Amniotic epithelial cell (primary cell): ENCODE measurements around the gene COQ5.
"Not testable (repeated sequence)": the region's sequence is repeated elsewhere in the genome, so short reads cannot be mapped to it uniquely, and the experiment has no call there.

Experiments used
- DNase-seq: peaks from one replicate; pipeline ENCODE4 v3.0.0-alpha.2; 2010; ENCODE audit warnings: low read depth

COQ5 gene

DNA sequence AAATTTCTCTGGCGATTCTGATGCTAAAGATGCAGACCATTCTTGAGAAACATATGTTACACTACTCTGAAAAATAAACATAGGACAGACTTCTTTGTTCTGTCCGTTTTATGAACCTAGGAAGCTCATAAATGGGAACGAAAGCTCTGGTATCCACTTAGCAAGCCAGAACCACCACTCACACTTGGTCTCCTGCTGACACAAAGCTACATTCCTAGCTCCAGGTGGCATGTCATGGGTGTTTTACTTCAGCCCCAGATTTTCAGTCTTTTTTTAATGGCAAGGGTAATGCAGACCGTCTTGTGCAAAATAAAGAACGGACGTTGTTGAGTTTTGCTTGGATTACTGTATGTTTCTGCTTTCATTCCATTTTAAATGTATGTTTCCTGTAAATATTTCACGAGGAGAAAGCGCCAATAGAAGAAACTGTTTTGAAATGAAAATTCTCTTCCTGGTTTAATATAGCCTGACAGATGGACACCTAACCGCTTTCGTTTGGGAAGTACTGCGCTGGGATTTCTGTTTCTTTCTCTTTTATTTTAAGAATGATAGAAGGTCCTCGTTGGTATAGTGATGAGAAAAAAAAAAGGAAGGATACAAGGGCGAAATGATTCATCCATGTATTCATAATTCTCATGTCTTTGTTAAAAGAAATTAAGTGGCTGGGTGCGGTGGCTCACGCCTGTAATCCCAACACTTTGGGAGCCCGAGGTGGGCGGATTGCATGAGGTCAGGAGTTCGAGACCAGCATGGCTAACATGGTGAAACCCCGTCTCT lies 871 bp upstream of the COQ5 start:
- peak; percentile 47 for DNase-seq

DNA sequence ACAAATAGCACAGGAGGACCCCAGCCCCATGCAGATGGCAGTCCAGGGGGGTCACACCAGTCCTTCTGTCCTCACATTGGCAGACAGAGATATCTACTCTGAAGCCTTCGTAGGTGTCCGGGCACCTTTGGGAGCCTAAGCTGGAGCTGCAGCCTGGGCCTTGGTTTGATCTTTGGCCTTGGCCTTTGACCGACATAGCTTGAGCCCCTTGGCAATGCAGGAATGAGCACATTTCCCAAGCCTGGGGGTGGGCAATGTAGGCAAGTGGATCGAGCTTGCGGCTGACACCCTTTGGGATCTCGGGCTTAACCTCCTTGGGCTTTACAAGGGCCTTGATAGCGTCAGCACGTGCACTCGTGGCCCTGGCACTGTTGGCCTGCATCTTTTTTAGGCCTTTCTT lies 6.4 kb downstream of the COQ5 start:
- no peak for DNase-seq

DNA sequence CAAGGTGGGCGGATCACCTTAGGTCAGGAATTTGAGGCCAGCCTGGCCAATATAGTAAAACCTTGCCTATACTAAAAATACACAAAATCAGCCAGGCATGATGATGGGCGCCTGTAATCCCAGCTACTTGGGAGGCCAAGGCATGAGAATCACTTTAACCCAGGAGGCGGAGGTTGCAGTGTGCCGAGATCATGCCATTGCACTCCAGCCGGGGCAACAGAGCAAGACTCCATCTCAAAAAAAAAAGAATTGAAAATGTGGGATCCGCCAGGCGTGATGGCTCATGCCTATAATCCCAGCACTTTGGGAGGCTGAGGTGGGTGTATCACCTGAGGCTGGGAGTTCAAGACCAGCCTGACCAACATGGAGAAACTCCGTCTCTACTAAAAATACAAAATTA lies 9.6 kb downstream of the COQ5 start:
- DNase-seq, result not testable (repeated sequence)

DNA sequence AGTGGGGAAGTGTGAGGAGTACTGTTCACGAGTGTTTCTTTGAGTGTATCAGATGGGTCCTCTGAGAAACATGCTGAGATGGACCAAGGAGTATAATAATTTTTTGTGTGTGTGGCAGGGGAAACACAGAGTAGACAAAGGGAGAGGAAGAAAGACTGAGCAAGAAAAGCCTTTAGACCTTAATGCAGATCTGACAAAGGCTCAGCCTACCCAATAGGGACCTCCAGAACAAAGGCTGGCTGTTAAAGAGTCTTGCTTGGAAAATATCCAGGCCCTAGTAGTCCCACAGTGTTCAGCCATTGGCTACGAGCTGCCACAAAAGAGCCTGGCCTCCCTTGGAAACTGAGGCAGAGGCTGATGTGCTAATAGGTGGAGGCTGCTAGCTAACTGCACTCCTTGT lies 13.5 kb downstream of the COQ5 start:
- no peak for DNase-seq

DNA sequence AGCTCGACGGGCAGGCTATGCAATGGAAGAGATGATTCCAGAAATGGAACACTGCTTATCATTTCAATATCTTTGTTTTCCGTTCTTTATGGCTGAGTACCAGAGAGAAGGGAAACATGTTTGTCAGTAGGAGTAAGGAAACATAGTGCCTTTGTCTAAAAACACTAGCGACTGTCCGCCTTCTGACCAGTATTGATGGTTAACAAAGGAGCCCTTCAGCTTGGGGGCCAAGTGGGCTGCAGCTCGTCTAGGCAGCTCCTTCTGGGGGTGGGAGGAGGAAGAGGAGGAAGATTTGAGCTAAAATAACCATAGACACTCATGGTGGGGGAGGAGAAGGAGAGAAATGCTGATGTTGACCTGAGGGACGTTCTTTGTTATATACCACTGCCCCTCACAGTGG lies 15.0 kb downstream of the COQ5 start:
- DNase-seq, result no peak

DNA sequence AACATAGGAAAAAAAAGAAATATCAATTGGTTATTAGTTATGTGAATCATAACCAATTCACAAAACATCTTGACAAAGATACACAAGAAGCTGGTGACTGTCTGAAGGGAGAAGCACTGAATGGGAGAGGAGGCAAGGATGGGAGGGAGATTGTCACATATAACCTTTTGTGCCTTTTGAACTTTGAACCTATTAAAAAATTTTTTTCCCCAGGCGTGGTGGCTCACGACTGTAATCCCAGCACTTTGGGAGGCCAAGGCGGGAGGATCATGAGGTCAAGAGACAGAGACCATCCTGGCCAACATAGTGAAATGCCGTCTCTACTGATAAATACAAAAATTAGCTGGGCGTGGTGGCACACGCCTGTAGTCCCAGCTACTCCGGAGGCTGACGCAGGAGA lies 20.4 kb downstream of the COQ5 start:
- no peak for DNase-seq

DNA sequence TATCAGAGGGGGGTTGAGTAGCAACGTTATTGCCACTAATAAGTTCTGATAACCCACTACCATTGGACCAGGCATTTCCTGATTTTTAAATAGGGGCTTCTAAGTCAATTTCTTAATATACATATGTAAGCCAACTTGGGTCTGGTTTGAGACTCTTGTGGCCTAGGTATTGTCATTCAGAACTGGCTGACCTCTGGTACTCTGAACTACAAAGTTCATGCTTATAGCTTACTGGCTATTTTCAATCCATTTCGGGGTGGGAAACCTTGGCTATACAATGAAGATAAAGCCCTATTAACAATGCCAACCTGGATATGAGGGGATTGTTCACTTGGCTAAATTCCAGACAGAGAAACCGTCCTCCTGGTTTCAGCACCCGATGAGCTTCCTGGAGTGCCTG lies 24.4 kb downstream of the COQ5 start:
- no peak for DNase-seq

DNA sequence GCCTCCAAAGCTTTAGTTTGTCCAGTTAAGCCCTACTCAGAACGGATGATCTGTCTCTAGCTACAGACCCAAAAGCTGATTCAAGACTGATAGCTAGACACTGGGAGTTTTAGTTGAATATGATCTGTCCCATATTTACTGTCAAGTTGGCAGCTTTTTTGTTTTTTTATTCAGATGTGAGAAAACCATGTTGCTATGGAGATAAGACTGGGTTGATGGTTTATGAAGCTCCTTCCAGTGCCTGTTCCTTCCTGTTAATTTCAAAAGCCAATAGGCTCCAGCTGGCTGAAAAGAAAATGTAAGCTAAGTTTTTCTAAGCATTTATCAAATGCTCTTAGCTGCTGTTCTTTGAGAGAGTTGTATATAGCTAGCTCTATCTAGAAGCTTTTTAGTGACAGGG lies 28.4 kb downstream of the COQ5 start:
- DNase-seq, result no peak

DNA sequence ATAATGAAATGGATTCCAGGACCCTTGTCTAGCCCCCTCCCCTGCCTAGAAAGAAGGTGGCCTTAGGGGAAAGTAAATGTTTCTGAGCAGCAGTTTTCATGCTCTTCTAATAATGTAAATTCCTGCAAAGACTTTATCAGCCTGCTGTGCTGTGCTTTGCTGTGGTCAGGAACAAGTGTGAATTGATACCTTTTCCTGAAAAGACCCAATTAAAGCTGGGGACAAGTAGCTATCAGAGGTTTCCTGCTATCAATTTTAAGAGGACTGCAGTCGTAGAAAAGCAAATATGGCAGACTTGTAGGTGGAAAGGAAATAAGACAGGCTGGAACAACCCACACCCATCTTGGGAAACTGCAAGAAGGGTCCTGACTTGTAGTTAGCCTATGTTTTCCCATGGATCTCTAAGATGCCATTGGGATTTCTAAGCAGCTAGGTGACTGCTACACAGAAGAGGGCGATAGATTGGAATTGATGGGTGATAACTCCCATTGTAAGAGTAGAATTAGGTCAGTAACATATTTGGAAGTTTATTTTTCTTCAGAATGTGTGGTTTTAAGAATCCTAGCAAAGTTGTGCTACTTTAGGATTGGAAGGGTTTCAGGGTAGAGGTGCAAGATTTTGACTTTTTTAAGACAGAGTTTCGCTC lies 30.0 kb downstream of the COQ5 start:
- no peak for DNase-seq

DNA sequence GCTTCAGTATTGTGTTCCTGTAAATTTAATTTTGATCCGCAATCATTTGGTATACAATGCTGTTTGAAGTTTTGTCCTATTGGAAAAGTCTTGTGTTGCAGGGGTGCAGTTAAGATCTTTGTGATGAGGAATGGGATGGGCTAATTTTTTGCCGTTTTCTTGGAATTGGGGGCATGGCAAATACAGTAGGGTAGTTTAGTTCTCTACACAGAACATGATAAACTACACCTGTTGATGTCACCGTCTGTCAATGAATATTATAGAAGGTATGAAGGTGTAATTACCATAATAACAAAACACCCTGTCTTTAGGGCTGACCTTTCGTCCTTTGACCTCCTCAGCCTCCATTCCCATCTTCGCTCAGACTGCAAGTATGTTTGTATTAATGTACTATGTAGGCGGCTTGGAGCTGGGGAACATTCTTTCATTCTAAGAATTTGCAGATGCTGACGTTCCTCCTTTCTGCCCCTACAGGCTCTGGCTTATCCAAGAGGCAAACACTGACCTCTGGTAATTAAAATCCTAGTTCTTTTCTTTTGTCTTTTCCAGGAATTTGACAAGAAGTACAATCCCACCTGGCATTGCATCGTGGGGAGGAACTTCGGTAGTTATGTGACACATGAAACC lies 31.3 kb downstream of the COQ5 start:
- DNase-seq, result no peak

DNA sequence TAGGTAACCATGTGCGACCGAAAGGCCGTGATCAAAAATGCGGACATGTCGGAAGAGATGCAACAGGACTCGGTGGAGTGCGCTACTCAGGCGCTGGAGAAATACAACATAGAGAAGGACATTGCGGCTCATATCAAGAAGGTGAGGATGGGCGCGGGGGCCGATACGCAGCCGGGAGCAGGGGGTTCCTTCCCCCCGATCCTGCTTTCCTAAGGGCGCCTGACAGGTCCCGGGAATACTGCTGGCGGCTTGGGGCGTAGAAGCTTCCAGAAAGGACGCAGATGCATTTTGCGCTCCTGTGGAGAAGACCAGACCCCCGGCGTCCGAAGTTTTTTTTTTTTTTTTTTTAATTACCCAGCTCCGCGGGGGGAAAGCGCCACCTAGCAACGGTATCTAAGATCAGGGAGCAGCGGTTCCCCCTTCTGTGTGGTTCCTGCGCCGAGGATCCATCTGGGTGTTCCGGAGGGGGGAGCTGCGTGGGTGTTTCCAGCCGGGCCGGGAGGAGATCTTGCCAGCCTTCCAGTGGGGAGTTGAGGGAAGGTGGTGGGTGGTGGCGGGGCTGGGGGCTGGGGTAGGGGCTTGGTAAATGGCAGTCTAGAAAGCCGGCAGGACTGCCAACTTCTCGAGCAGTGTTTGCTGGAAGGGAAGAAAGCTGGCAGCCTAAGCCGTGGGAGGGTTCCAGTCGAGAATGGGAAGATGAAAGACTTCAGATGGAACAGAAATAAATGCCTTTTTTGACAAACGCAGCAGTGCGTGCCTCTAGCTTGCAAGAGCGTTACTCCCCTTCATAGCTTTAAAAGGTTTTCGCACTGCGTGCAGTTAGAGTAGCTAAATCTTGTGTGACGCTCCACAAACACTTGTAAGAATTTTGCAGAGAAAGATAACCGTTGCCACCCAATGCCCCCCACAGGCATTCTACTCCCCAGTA lies 32.3 kb downstream of the COQ5 start:
- DNase-seq, result peak; percentile 63

DNA sequence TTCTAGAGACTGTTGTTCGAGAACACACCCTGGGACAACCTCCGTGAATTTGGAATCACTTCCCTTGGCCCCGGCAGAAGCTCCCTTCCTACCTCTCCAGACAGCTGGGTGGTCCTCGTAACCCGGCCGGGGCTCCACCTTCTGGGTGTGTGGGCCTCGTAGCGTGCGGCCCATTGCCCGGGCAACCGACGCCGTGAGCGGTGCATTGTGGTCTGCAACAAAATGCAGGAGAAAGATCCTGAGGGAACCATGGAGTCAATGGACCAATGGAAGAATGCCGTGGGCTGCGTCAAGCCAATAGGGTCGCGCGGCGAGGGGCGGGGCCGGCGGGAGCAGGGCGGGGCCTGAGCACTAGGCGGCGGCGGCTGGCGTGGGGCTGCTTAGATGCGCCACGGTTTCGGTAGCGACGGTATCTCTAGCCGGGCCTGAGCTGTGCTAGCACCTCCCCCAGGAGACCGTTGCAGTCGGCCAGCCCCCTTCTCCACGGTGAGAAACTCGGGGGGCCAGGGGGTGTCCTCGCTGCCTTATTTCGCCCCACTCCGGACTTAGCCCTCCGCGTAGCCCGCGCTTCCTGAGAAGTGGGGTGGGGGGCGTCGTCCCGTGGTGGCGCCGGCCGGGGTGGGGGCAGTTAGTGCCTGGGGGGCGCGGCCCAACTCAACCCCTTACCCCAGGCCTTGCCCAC lies 33.1 kb downstream of the COQ5 start, which contains the start of gene DYNLL1:
DYNLL1 (plus strand) TSS at position 383 of the 682 bp plus-strand sequence. CDS start 309 bp downstream, outside the sequence.
- peak; percentile 91 for DNase-seq

DNA sequence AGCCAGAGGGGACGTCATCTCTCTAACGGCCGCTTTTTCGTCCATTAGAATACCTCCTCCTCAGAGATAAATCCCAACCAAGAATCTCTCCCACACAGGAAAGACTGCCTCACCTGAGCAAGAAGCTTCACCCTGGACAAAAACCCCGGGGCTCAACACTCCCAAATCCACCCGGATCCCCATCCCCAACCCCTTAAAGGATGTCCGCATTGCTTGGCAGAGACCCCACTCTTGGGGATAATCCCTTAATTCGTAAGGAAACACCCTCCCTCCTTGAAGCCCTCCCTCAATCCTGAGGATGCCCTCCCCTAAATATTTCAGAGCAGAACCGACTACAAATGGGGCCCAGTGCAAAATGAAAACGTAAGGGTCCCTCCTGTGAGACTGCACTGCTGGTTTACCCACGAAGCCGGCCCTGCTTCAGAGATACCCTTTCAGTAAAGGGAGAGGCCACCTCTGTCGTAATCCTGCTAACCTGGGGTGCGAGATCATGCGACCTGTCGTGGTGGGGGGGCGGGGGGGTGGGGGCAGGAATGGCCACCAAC lies 33.7 kb downstream of the COQ5 start:
- DNase-seq, result no peak

DNA sequence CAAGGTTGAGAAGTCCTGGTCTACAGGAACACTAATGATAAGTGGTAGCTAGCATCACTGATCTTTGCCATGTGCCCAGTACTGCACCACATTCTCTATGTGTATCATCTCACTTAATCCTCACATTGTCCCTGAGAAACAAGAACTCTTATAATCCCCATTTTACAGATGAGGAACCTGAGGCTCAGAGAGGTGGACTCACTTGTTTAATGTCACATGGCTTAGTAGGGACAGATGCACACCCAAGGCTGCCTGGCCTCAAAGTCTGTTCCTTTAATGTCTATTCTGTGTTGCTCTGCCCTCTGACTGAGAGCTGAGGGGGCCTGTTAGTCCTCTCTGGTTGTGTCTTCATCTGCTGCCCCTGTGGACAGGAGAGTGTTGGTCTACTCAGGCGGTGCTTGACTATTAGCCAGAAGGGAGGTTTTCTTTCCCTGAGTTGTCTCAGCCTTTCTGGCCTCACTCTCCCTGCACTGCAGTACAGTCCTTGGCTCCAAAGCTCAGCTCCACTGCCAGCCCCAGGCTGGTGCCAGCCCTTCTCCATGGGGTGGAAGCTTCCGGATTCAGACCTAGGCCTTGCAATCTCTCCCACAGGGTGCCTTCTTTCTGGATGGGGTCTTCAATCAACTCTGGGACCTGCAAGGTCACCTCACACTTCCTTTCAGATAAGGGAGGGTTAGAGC lies 38.0 kb downstream of the COQ5 start:
- DNase-seq, result no peak

DNA sequence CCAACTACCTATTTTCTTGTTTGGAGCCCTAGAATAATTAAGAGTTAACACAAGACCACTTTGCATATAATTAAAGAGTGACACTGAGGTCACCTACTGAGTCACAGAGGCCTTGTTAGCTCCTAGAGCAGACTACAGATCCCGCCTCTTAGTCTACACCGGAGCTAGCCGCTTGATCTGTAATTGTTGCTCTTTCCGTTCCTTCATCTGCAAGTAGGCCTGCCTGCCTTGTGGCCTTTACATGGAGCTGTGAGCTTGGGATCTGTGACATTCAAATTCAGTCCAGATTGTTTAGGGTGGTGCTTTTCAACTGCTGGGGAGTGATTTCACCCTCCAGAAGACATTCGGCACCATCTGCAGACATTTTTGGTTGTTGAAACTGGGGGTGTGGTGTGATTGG lies 38.6 kb downstream of the COQ5 start:
- no peak for DNase-seq

DNA sequence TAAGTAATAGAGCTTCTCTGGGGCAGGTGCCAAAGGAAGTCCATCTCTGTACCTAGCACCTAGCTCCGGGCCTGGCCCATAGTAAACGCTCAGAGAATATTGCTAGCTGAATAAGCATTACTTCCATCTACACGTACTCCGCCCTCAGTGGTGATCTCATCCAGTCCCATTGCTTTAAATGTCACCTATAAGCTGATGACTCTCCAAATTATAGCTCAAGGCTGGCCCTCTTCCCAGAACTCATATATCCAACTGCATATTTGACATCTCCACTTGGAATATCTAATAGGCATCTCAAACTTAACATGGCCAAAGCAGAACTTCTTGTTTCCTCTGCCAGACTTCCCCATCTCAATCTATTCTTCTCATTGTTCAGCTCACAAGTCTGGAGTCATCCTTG lies 39.9 kb downstream of the COQ5 start:
- DNase-seq, result no peak

DNA sequence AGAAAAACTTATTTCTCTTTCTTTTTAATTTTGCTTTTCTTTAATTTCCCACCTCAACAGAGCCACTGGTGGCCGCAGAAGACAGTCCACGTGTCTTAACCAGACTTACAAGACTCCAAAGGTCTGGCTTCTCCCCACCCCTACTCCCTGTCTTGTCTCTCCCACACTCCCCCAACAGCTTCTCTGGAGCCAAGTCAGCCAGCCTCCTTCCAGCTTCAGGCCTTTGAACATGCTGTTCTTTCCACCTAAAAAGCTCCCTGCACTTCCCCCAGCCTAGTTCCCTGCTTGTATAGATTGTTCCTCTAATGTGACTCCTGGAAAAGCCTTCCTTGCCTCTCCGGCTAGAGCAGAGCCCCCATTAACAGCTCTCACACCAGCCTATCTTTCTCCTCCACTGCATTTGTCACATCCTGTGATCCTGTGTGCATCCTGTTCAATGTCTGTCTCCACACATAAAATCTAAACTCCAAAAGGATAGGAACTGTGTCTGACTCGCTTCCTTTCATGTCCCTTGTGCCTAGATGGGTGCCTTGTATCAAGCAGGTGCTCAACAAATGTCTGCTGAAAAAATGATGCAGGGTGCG lies 40.8 kb downstream of the COQ5 start:
- DNase-seq, result peak; percentile 53

DNA sequence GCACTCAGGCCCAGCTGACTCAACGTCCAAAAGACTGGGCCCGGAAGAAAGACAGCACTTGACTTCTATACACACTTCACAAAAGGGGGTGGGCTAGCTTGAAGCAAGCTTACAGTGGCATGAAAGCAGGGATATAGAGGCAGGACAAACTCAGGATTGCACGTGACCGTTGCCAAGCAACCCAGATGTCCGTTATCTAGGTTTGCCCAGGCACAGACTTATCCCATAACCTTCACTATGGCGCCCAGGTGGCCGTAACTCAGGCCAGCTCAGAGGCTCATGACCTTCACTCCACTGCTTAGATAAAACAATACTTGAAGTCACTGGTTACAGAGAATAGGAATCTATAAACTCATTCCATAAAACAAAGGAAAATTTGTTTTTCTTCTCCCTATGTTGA lies 41.4 kb downstream of the COQ5 start:
- DNase-seq, result peak; percentile 54

DNA sequence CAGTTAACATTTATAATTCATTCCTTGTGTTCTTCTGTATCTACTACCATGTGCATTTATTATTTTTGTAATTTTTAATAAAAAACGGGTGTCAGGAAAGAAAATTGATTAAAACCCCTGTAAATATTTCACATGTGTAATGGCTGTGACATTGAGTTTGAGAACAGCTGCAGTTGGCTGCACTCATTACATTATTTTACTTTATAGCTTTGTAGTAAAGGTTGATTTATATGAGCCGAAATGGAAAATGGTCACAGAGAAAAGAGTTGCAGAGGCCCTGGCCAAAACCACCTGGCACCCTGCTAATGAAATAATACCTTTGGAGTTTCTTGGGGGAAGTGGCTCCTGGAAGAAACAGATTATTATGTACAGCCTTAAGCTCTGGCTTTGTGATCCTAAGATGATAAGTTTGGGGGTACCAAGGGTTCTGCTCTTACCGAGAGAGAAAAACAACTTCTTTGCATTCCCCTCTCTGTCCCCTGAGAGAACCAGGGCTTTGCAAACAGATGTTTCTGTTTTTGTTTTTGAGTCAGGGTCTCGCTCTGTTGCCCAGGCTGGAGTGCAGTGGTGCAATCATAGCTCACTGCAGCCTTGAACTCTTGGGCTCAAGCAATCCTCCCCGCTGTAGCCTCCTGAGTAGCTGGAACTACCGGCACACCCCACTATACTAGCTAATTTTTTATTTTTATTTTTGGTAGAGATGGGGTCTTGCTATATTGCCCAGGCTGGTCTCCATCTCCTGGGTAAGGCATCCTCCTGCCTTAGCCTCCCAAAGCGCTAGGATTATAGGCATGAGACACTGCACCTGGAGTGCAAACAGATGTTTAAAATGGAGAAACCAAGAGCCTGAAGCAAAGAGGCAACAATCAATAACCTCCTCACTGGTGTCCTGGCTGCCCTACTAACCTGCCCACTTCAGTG lies 42.7 kb downstream of the COQ5 start:
- no peak for DNase-seq
